GM12872 (cell line): ENCODE measurements around the gene FGFR3.

ENCODE experiments used
- CTCF ChIP-seq: IDR thresholded peaks from 3 replicates; pipeline ENCODE4 v1.5.1; 2011; ENCODE audit warnings: low read depth, mild to moderate bottlenecking, low read length, moderate library complexity; ENCODE audit not compliant: insufficient read depth

The FGFR3 gene

GRCh38 chr4:1822568-1823544, 29.8 kb downstream of the FGFR3 start:
- no peak for TF ChIP-seq CTCF

- no peak for TF ChIP-seq CTCF
Observed at GRCh38 chr4:1823545-1823932, 30.4 kb downstream of the FGFR3 start.

GRCh38 chr4:1824746-1825145, 31.7 kb downstream of the FGFR3 start:
- TF ChIP-seq CTCF, result no peak

- no peak for TF ChIP-seq CTCF
Observed at GRCh38 chr4:1825326-1825725, 32.2 kb downstream of the FGFR3 start.

DNA sequence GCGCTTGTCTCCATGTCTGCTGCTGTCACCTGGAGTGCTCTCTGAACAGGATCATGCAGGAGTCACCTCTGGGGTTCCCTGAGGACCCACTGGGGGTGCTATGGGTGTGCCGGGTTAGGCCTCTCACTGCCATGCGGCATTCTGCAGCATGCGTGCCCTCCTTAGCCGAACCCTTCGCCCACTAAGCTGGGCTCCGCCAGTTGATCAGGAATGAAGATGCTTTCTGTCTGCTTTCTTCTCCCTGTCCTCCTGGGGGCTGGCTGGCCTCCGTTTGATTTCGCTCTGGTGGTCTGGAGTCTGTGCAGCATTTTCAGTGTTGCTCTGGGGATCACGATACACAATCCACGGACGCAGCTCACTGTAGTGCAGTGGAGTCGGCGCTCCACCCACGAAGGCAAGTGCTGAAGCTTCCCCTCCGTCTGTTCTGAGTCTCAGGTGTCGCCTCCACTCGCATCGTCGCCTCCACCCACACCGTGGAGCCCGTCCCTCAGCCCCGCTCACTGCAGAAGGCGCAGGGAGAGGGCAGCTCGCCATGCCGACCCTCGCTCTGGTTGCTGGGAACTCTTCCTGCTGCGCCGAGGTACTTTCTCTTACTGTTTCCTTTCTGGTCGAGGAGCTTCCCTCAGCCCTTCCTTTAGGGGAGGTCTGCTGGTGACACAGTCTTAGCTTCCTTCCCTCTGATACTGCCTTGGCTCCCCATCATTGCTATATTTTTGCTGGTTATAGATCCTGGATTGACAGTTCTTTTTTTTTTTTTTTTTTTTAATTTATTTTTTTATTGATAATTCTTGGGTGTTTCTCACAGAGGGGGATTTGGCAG, 33.6 kb downstream of the FGFR3 start:
- TF ChIP-seq CTCF, result no peak

DNA sequence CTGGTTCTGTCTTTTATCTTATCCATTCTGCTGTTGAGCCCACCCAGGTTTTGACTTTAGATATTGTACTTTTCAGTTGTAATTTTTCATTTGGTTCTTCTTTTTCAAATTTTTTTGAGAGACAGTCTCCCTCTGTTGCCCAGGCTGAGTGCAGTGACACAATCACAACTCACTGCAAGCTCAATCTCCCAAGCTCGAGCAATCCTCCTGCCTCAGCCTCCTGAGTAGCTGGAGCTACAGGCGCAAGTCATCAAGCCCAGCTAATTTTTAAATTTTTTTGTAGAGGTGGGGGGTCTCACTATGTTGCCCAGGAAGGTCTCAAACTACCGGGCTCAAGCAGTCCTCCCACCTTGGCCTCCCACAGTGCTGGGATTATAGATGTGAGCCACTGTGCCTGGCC, 37.1 kb downstream of the FGFR3 start:
- no peak for TF ChIP-seq CTCF

DNA sequence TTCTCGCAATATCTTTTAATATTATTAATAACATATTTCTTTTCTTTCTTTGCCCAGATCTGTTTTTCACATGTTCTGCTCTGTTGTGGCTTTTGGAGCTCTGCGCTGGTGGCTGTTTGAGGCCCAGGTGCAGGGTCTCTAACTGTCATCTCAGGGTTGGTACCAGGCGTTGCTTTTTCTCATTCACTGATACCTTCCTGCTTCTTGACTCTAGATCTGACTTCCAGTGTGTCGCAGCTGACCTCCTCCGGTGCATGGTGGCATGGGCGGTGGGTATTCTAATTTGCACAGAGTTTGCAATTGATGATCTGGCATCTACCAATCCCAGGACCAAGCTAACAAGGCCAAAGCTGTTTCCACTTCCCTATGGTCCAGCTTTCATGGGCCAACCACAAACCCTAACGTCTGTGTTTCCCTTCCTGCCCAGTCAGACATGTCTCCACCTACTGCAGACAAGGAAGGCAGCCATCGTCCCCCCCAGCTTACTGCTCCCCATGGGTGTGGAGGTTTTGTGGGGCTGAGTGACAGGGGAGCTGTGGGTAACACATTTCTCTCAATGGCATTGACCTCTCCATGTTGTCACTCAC, 37.6 kb downstream of the FGFR3 start:
- TF ChIP-seq CTCF, result no peak
